Measurements from ENCODE around the gene MROH2A.

MROH2A gene

DNA sequence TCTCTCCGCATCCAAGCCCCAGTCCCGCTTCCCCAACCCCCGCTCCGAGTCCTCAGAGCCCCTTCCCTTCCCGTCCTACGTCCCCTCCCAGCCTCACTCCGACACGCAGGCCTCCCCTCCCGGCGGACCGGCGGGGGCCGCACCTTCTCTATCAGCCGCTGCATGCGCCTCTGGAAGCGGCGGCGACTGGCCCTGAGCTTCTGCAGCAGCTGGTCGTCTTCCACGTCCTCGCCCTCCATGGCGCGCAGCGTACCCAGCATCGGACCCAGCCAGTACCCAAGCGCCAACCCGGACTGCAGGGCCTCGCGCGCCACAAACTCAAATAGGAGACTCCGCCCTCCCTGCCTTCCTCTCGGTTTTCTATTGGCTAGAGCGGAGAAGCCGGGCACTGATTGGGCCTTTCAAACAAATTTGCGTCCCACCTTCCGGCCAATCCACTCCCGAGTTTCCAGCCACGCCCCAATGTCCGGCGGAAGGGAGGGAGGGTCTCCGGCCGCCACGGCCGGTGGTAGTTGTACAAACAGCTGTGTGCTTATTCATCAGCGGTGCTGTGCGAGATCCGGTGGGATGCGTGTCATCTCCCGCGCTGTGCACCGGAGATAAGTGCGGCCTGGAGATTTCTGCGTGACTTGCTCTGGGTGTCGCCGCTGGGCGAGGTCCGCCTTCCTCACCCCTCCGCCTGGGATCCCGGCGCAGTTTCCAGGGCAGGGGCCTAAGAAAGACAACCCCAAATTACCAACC is 76.3 kb downstream of the MROH2A start, which contains the start of gene HJURP (continued):
- TF ChIP-seq BCL11A (tag by site-specific recombination; IDR thresholded peaks at IDR 0.05; ENCODE audit: low read depth) (peak; percentile 89), ZNF24 (tag by site-specific recombination; IDR thresholded peaks at IDR 0.05) (0 out of 2 replicates have a peak, but pooled peaks have one; percentile 26), ZNF518A (tag by site-specific recombination; conservative IDR thresholded peaks at IDR 0.05; ENCODE audit: low read depth) (peak; percentile 46; the same call in 1 of the 2 replicates), ZNF184 (tag by site-specific recombination; IDR thresholded peaks at IDR 0.05) (no peak), ELK4 (IDR thresholded peaks at IDR 0.05; ENCODE audit: borderline replicate concordance, low read depth, low read length) (peak; percentile 37; the same call in 1 of the 2 replicates), ZNF148 (tag by site-specific recombination; IDR thresholded peaks at IDR 0.05; ENCODE audit: borderline replicate concordance) (no peak), KLF16 (tag by site-specific recombination; IDR thresholded peaks at IDR 0.05) (no peak), KLF7 (tag by site-specific recombination; IDR thresholded peaks at IDR 0.05; ENCODE audit: borderline replicate concordance) (no peak), ZNF664 (tag by site-specific recombination; IDR thresholded peaks at IDR 0.05) (no peak), ZNF776 (tag by site-specific recombination; IDR thresholded peaks at IDR 0.05; ENCODE audit: borderline replicate concordance) (no peak), SETDB1 (IDR thresholded peaks at IDR 0.05; ENCODE audit: insufficient read length, low read length) (peak; percentile 77), KLF1 (tag by site-specific recombination; IDR thresholded peaks at IDR 0.05) (peak; percentile 66), ZNF202 (tag by site-specific recombination; IDR thresholded peaks at IDR 0.05; ENCODE audit: borderline replicate concordance) (no peak)
- TF ChIP-seq, protein P1, sequence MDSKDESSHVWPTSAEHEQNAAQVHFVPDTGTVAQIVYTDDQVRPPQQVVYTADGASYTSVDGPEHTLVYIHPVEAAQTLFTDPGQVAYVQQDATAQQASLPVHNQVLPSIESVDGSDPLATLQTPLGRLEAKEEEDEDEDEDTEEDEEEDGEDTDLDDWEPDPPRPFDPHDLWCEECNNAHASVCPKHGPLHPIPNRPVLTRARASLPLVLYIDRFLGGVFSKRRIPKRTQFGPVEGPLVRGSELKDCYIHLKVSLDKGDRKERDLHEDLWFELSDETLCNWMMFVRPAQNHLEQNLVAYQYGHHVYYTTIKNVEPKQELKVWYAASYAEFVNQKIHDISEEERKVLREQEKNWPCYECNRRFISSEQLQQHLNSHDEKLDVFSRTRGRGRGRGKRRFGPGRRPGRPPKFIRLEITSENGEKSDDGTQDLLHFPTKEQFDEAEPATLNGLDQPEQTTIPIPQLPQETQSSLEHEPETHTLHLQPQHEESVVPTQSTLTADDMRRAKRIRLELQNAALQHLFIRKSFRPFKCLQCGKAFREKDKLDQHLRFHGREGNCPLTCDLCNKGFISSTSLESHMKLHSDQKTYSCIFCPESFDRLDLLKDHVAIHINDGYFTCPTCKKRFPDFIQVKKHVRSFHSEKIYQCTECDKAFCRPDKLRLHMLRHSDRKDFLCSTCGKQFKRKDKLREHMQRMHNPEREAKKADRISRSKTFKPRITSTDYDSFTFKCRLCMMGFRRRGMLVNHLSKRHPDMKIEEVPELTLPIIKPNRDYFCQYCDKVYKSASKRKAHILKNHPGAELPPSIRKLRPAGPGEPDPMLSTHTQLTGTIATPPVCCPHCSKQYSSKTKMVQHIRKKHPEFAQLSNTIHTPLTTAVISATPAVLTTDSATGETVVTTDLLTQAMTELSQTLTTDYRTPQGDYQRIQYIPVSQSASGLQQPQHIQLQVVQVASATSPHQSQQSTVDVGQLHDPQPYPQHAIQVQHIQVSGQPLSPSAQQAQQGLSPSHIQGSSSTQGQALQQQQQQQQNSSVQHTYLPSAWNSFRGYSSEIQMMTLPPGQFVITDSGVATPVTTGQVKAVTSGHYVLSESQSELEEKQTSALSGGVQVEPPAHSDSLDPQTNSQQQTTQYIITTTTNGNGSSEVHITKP (tag by site-specific recombination; IDR thresholded peaks at IDR 0.05), result no peak
- TF ChIP-seq, protein P2, sequence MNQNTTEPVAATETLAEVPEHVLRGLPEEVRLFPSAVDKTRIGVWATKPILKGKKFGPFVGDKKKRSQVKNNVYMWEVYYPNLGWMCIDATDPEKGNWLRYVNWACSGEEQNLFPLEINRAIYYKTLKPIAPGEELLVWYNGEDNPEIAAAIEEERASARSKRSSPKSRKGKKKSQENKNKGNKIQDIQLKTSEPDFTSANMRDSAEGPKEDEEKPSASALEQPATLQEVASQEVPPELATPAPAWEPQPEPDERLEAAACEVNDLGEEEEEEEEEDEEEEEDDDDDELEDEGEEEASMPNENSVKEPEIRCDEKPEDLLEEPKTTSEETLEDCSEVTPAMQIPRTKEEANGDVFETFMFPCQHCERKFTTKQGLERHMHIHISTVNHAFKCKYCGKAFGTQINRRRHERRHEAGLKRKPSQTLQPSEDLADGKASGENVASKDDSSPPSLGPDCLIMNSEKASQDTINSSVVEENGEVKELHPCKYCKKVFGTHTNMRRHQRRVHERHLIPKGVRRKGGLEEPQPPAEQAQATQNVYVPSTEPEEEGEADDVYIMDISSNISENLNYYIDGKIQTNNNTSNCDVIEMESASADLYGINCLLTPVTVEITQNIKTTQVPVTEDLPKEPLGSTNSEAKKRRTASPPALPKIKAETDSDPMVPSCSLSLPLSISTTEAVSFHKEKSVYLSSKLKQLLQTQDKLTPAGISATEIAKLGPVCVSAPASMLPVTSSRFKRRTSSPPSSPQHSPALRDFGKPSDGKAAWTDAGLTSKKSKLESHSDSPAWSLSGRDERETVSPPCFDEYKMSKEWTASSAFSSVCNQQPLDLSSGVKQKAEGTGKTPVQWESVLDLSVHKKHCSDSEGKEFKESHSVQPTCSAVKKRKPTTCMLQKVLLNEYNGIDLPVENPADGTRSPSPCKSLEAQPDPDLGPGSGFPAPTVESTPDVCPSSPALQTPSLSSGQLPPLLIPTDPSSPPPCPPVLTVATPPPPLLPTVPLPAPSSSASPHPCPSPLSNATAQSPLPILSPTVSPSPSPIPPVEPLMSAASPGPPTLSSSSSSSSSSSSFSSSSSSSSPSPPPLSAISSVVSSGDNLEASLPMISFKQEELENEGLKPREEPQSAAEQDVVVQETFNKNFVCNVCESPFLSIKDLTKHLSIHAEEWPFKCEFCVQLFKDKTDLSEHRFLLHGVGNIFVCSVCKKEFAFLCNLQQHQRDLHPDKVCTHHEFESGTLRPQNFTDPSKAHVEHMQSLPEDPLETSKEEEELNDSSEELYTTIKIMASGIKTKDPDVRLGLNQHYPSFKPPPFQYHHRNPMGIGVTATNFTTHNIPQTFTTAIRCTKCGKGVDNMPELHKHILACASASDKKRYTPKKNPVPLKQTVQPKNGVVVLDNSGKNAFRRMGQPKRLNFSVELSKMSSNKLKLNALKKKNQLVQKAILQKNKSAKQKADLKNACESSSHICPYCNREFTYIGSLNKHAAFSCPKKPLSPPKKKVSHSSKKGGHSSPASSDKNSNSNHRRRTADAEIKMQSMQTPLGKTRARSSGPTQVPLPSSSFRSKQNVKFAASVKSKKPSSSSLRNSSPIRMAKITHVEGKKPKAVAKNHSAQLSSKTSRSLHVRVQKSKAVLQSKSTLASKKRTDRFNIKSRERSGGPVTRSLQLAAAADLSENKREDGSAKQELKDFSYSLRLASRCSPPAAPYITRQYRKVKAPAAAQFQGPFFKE (tag by site-specific recombination; IDR thresholded peaks at IDR 0.05; ENCODE audit: borderline replicate concordance), result no peak

Measured in HEK293 (cell line).